Measurements from ENCODE around the gene IFNL1. TPM values are rescaled to one million over a fixed set of nuclear protein-coding genes. Genes with fewer than 3 reads are reported as not detected.
"Not testable (repeated sequence)": the region's sequence is repeated elsewhere in the genome, so short reads cannot be mapped to it uniquely, and the experiment has no call there.

IFNL1 gene
- total RNA-seq, 2 donors from 2014 or later, result not detected

DNA sequence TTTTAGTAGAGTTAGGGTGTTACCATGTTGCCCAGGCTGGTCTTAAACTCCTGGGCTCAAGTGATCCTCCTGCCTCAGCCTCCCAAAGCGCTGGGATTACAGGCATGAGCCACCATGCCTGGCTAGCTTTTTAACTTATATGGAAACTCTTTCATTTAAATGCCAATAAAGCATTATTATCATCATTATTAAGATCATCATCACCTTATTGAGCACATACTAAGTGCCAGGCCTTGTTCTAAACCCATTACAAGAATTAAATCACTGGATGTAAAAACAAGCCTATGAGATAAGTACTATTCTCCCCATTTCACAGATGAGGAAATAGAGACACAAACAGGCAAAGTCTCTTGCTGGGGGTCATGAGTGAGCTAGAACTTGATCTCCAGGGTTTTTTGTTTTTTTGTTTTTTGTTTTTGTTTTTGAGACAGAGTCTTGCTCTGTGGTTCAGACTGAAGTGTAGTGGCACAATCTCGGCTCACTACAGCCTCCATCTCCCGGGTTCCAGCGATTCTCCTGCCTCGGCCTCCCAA, 38.3 kb downstream of the IFNL1 start:
- TF ChIP-seq, protein P1, sequence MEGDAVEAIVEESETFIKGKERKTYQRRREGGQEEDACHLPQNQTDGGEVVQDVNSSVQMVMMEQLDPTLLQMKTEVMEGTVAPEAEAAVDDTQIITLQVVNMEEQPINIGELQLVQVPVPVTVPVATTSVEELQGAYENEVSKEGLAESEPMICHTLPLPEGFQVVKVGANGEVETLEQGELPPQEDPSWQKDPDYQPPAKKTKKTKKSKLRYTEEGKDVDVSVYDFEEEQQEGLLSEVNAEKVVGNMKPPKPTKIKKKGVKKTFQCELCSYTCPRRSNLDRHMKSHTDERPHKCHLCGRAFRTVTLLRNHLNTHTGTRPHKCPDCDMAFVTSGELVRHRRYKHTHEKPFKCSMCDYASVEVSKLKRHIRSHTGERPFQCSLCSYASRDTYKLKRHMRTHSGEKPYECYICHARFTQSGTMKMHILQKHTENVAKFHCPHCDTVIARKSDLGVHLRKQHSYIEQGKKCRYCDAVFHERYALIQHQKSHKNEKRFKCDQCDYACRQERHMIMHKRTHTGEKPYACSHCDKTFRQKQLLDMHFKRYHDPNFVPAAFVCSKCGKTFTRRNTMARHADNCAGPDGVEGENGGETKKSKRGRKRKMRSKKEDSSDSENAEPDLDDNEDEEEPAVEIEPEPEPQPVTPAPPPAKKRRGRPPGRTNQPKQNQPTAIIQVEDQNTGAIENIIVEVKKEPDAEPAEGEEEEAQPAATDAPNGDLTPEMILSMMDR (IDR thresholded peaks at IDR 0.05), result no peak
- H3K9me3 ChIP-seq, result no peaks in the 10 kb centered on the region
- DNase-seq, result no peak
- H3K27ac ChIP-seq, result no peak overlapping the region
- no peak overlapping the region for H3K9ac ChIP-seq (ENCODE audit: low read depth in 2 of 2, low read length in 2 of 2)
- no peaks in the 10 kb centered on the region for H3K36me3 ChIP-seq
- intact Hi-C loops (cut with DNase I), result no loop called here
- no peaks in the 10 kb centered on the region for H3K4me1 ChIP-seq
- peak overlapping the region; percentile 34 for H3K4me3 ChIP-seq
- no peaks in the 10 kb centered on the region for H3K27me3 ChIP-seq

DNA sequence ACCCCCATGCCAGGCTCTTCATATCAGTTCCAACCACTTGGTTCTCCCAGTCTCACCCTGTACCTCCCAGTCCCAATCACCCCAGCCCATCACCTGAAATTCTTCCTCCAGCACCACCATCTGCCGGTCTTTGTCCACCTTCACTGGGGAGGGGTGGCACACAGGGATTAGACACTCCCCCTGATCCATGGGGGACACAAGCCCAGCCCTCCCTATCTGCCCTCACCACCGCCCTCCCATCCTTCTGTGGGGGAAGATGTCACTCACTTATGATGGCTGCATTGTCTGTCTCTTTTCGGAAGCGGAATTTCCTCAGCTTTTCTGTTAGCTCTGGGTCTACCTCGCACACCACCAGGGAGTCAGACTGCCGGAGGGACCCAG, 39.0 kb downstream of the IFNL1 start:
- intact Hi-C loops (cut with DNase I), result no loop called here
- TF ChIP-seq, protein P1 (IDR thresholded peaks at IDR 0.05), result no peak

GRCh38 chr19:39336483-39336882, 40.3 kb downstream of the IFNL1 start:
- peak overlapping the region; percentile 24 for H3K27ac ChIP-seq
- H3K36me3 ChIP-seq, result no peaks in the 10 kb centered on the region
- intact Hi-C loops (cut with DNase I), result no loop called here
- H3K27me3 ChIP-seq, result no peaks in the 10 kb centered on the region
- H3K9me3 ChIP-seq, result no peaks in the 10 kb centered on the region
- no peak overlapping the region for H3K4me3 ChIP-seq
- no peak for DNase-seq
- TF ChIP-seq, protein P1 (IDR thresholded peaks at IDR 0.05), result no peak
- peaks cover 5% of the 10 kb centered on the region for H3K4me1 ChIP-seq
- H3K9ac ChIP-seq (ENCODE audit: low read depth in 2 of 2, low read length in 2 of 2), result peak overlapping the region in 1 of 2 donors; percentile 24

More for the DNA sequence above, 39.0 kb downstream of the IFNL1 start:
- Histone ChIP-seq H3K36me3 (no peaks in the 10 kb centered on the region), H3K9me3 (no peaks in the 10 kb centered on the region), H3K4me3 (peak overlapping the region; percentile 34), H3K9ac (ENCODE audit: low read depth in 2 of 2, low read length in 2 of 2) (peak overlapping the region; percentile 73 to 76), H3K27ac (peak overlapping the region; percentile 75), H3K27me3 (no peaks in the 10 kb centered on the region), H3K4me1 (no peaks in the 10 kb centered on the region)
- DNase-seq, result no peak

- Histone ChIP-seq H3K27ac (no peak overlapping the region), H3K4me1 (peaks cover 5% of the 10 kb centered on the region), H3K9me3 (no peaks in the 10 kb centered on the region), H3K27me3 (no peaks in the 10 kb centered on the region), H3K36me3 (no peaks in the 10 kb centered on the region), H3K9ac (ENCODE audit: low read depth in 2 of 2, low read length in 2 of 2) (no peak overlapping the region), H3K4me3 (no peak overlapping the region)
- intact Hi-C loops (cut with DNase I), result no loop called here
- DNase-seq, result no peak
- TF ChIP-seq, protein P1 (IDR thresholded peaks at IDR 0.05), result no peak
These were observed 43.5 kb downstream of the IFNL1 start for GRCh38 chr19:39339674-39340073.

DNA sequence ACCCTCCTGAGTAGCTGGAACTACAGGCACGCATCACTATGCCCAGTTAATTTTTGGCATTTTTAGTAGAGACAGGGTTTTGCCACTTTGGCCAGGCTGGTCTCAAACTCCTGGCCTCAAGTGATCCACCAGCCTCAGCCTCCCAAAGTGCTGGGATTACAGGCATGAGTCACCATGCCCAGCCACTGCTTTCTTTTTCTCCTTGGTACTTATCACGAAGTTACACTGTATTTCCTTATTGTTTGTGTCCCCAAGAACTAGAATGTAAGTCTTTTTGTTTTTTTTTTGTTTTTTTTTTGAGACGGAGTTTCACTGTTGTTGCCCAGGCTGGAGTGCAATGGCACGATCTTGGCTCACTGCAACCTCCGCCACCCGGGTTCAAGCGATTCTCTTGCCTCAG, 43.9 kb downstream of the IFNL1 start:
- DNase-seq; H3K4me1 ChIP-seq; H3K36me3 ChIP-seq; H3K27ac ChIP-seq; H3K4me3 ChIP-seq; H3K27me3 ChIP-seq; H3K9ac ChIP-seq (ENCODE audit: low read depth in 2 of 2, low read length in 2 of 2); H3K9me3 ChIP-seq; intact Hi-C loops (cut with DNase I): not testable (repeated sequence)

DNA sequence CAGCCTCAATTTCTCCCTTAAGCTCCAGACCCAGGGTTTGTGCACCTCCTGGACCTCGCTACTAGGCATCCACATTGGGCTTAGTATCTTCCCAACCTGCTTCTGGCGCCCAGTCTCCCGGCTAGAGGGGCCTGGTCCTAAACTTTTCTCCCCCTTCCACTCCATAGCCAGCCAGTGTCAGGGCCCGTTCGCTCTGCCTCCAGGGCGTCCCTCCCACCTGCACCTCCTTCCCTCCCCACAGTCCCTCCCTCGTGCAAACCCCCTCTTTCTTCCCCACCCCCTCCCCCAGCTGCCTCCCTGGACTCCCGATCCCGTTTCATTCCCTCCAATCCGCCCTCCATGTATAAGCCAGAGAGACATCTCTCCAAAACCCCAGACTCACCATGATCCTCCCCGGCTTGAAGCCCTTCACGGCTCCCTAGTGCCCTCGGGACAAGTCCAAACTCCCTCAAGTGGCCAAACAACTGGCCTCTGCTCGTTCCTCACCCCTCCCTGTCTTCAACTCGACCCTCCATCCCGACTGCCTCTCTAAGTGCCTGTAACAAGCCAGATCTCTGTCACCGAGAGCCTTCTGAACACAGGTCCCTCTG, 45.0 kb downstream of the IFNL1 start:
- Histone ChIP-seq H3K36me3 (no peaks in the 10 kb centered on the region), H3K27ac (peak overlapping the region; percentile 89), H3K4me1 (peaks cover 5% of the 10 kb centered on the region), H3K27me3 (no peaks in the 10 kb centered on the region), H3K4me3 (peak overlapping the region; percentile 80), H3K9ac (ENCODE audit: low read depth in 2 of 2, low read length in 2 of 2) (peak overlapping the region; percentile 72 to 97), H3K9me3 (no peaks in the 10 kb centered on the region)
- intact Hi-C loops (cut with DNase I), result no loop called here
- peak; percentile 38 for DNase-seq
- TF ChIP-seq, protein P1 (IDR thresholded peaks at IDR 0.05), result no peak
